B cell (primary cell): Measurements from ENCODE around the gene TSPAN18. TPM values are rescaled to one million over a fixed set of nuclear protein-coding genes. Genes with fewer than 3 reads are reported as not detected.

Experiments
- ATAC-seq: fragments of 200-7000 bp; cut with Tn5 transposase; one replicate; pipeline ENCODE4 v1.10.0; 2021; ENCODE audit warnings: low read depth, mild to moderate bottlenecking, moderate number of reproducible peaks, moderate library complexity
- CTCF ChIA-PET: fragments of 350-600 bp; sonication (Branson Sonifier 250); formaldehyde crosslinking; loops from one replicate; lab custom pipeline; 2021; ENCODE audit warnings: antibody characterized with exemption, inconsistent platforms; lab: Charles Lee
- POLR2A ChIA-PET: fragments of 350-600 bp; sonication (Branson Sonifier 250); formaldehyde crosslinking; loops from one replicate; lab custom pipeline; 2021; ENCODE audit warnings: antibody characterized with exemption; lab: Charles Lee
- DNase-seq: peaks from one replicate; pipeline ENCODE4 v3.0.0; 2013
- H2AFZ ChIP-seq: 2 replicates; pipeline ENCODE4 v1.6.1; 2012; ENCODE audit warnings: mild to moderate bottlenecking, low read depth, low read length; ENCODE audit not compliant: insufficient read depth, poor library complexity, severe bottlenecking
- H3K27ac ChIP-seq, 2 donors: 1 replicate in 1 of 2; 2 replicates in 1 of 2; pipeline ENCODE4 v1.5.1; 2012 to 2013; ENCODE audit warnings: low read length in 2 of 2, mild to moderate bottlenecking in 2 of 2, moderate library complexity in 1 of 2
- H3K27me3 ChIP-seq, 4 experiments: fragments of 200-600 bp in 1 of 4; sonication (generic) in 1 of 4; replicated peaks in 1 of 4; 1 replicate in 2 of 4; 2 replicates in 2 of 4; pipeline versions ENCODE4 v1.6.1 to v1.7.0; 2013 to 2016; ENCODE audit warnings: low read length in 3 of 4, mild to moderate bottlenecking in 2 of 4, mixed read lengths in 1 of 4, moderate library complexity in 1 of 4; ENCODE audit not compliant: insufficient read depth in 4 of 4, control insufficient read depth in 3 of 4; ENCODE audit errors: control extremely low read depth in 1 of 4
- H3K36me3 ChIP-seq, 2 experiments: replicated peaks in 1 of 2; 1 replicate in 1 of 2; 2 replicates in 1 of 2; pipeline versions ENCODE4 v1.6.1 to v1.7.1; 2013; ENCODE audit warnings: low read length in 1 of 2; ENCODE audit not compliant: insufficient read depth in 2 of 2, control insufficient read depth in 1 of 2; ENCODE audit errors: control extremely low read depth in 1 of 2, extremely low read depth in 1 of 2
- H3K4me1 ChIP-seq, 2 donors: fragments of 200-600 bp in 1 of 2; sonication (generic) in 1 of 2; 1 replicate in 1 of 2; 2 replicates in 1 of 2; pipeline versions ENCODE4 v1.5.1 to v1.6.1; 2013 to 2017; ENCODE audit warnings: low read length in 2 of 2; ENCODE audit not compliant: control insufficient read depth in 2 of 2, insufficient read depth in 2 of 2
- H3K4me2 ChIP-seq: replicated peaks from 2 replicates; pipeline ENCODE3; 2012; ENCODE audit warnings: mild to moderate bottlenecking, low read depth, low read length; ENCODE audit not compliant: poor library complexity, severe bottlenecking
- H3K4me3 ChIP-seq, 5 experiments: fragments of 200-600 bp in 1 of 5; sonication (generic) in 1 of 5; 1 replicate in 3 of 5; 2 replicates in 2 of 5; pipeline versions ENCODE4 v1.5.1 to v1.7.0; 2011 to 2016; ENCODE audit warnings: low read length in 4 of 5, mild to moderate bottlenecking in 4 of 5, low read depth in 2 of 5, control low read depth in 1 of 5, moderate library complexity in 1 of 5; ENCODE audit not compliant: insufficient read depth in 1 of 5; ENCODE audit errors: control extremely low read depth in 1 of 5, extremely low read depth in 1 of 5
- H3K79me2 ChIP-seq: fragments of 200-600 bp; sonication (generic); one replicate; pipeline ENCODE4 v1.6.0; 2016; ENCODE audit warnings: low read length; ENCODE audit not compliant: control insufficient read depth, insufficient read depth
- H3K9ac ChIP-seq: fragments of 200-600 bp; sonication (generic); 2 replicates; pipeline ENCODE4 v1.6.1; 2017; ENCODE audit warnings: mild to moderate bottlenecking, low read length, moderate library complexity
- H3K9me3 ChIP-seq, 3 donors: one replicate each; pipeline versions ENCODE4 v1.6.1 to v1.7.1; 2013; ENCODE audit warnings: low read length in 2 of 3; ENCODE audit not compliant: control insufficient read depth in 2 of 3, insufficient read depth in 1 of 3; ENCODE audit errors: control extremely low read depth in 1 of 3
- H4K20me1 ChIP-seq: 2 replicates; pipeline ENCODE4 v1.6.0; 2012; ENCODE audit warnings: mild to moderate bottlenecking, low read length; ENCODE audit not compliant: insufficient read depth, control insufficient read depth, poor library complexity, severe bottlenecking
- H3K27ac Mint-ChIP-seq: one replicate; pipeline ENCODE4 v1.8.0; 2021; ENCODE audit warnings: mixed read lengths
- H3K27me3 Mint-ChIP-seq: one replicate; pipeline ENCODE4 v1.8.0; 2021; ENCODE audit warnings: mixed read lengths
- H3K4me1 Mint-ChIP-seq: one replicate; pipeline ENCODE4 v1.8.0; 2021; ENCODE audit warnings: mixed read lengths
- H3K4me3 Mint-ChIP-seq: one replicate; pipeline ENCODE4 v1.8.0; 2021; ENCODE audit warnings: mixed read lengths
- H3K9me3 Mint-ChIP-seq: one replicate; pipeline ENCODE4 v1.8.0; 2022; ENCODE audit warnings: mixed read lengths; ENCODE audit not compliant: insufficient read depth
- CTCF ChIP-seq: fragments of 200-600 bp; IDR thresholded peaks from one replicate; pipeline ENCODE4 v1.8.0; 2022; ENCODE audit warnings: antibody characterized with exemption, mild to moderate bottlenecking
- EZH2 ChIP-seq: IDR thresholded peaks from 2 replicates; pipeline ENCODE4 v1.6.1; 2012; ENCODE audit warnings: borderline replicate concordance, low read depth, mild to moderate bottlenecking, moderate library complexity, low read length; ENCODE audit not compliant: insufficient read depth, poor library complexity, severe bottlenecking
- WGBS: methylation state at CpG from one replicate; pipeline ENCODE4 v1.1.5; 2013; ENCODE audit warnings: missing lambda C conversion rate; ENCODE audit not compliant: insufficient coverage; 5-methylcytosine and 5-hydroxymethylcytosine counted together
- intact Hi-C: fragments of 100-400 bp; cut with micrococcal nuclease; formaldehyde crosslinking; loops from one replicate; pipeline ENCODE4 v1.10.0; 2022
- polyA plus RNA-seq: library from polyadenylated mRNA; depleted of rRNA; stranded (reverse); fragments of >200 nt; gene quantifications from 2 replicates; pipeline ENCODE4 v1.2.3, GENCODE V29; 2012
- total RNA-seq, 2 donors: library from RNA; stranded (reverse); fragments of 120-200 nt in 1 of 2; gene quantifications; 1 replicate in 1 of 2; 2 replicates in 1 of 2; pipeline versions ENCODE4 v1.2.3 to v1.2.4, GENCODE V29; 2013 to 2022

Gene TSPAN18
- total and polyA plus RNA-seq, 2 donors (not counting 1 experiment from before 2014, with no cell fraction given), result 0.75 to 2.0 TPM

GRCh38 chr11:44849424-44849823, 122.7 kb downstream of the TSPAN18 start:
- no peak for ATAC-seq
- Histone ChIP-seq H3K9me3 (peaks cover 0 to 21% (median 6%) of the 10 kb centered on the region in 3 donors), H3K9ac (no peak overlapping the region), H3K27me3 (no peaks in the 10 kb centered on the region), H3K4me1 (no peaks in the 10 kb centered on the region), H4K20me1 (no peaks in the 10 kb centered on the region), H3K27ac (no peak overlapping the region), H3K4me2 (no peak overlapping the region), H2AFZ (no peak overlapping the region), H3K36me3 (no peaks in the 10 kb centered on the region), H3K79me2 (no peaks in the 10 kb centered on the region), H3K4me3 (no peak overlapping the region)
- peaks cover 2% of the 10 kb centered on the region for H3K9me3 Mint-ChIP-seq
- TF ChIP-seq EZH2 (no peak), CTCF (no peak)
- H3K27ac Mint-ChIP-seq, result no peak overlapping the region
- POLR2A ChIA-PET, result no interaction called here
- H3K27me3 Mint-ChIP-seq, result no peaks in the 10 kb centered on the region
- intact Hi-C loops, result no loop called here
- no peak overlapping the region for H3K4me3 Mint-ChIP-seq
- 76% methylated on average over 4 of the region's 4 CpGs for WGBS
- no peaks in the 10 kb centered on the region for H3K4me1 Mint-ChIP-seq
- CTCF ChIA-PET, result no interaction called here
- DNase-seq, result no peak

GRCh38 chr11:44849922-44850321, 123.2 kb downstream of the TSPAN18 start:
- H3K36me3 ChIP-seq, result no peaks in the 10 kb centered on the region
- 93% methylated on average over 3 of the region's 8 CpGs for WGBS
- no peaks in the 10 kb centered on the region for H4K20me1 ChIP-seq
- H3K4me3 Mint-ChIP-seq, result no peak overlapping the region
- TF ChIP-seq CTCF, result no peak
- intact Hi-C loops, result no loop called here
- ChIA-PET POLR2A (no interaction called here), CTCF (no interaction called here)
- peaks cover 0 to 21% (median 5%) of the 10 kb centered on the region in 3 donors for H3K9me3 ChIP-seq
- no peak overlapping the region for H2AFZ ChIP-seq
- H3K27me3 Mint-ChIP-seq, result no peaks in the 10 kb centered on the region
- no peak overlapping the region for H3K4me2 ChIP-seq
- H3K9ac ChIP-seq, result no peak overlapping the region
- H3K27me3 ChIP-seq, result no peaks in the 10 kb centered on the region
- H3K4me1 Mint-ChIP-seq, result no peaks in the 10 kb centered on the region
- DNase-seq, result no peak
- no peak overlapping the region for H3K27ac ChIP-seq
- peaks cover 2% of the 10 kb centered on the region for H3K9me3 Mint-ChIP-seq
- no peaks in the 10 kb centered on the region for H3K79me2 ChIP-seq
- H3K4me3 ChIP-seq, result no peak overlapping the region
- no peak for ATAC-seq
- H3K4me1 ChIP-seq, result no peaks in the 10 kb centered on the region
- H3K27ac Mint-ChIP-seq, result no peak overlapping the region
